Mammary epithelial cell (primary cell): ENCODE results near the gene EIF4EBP3.

Experiments
- CTCF ChIP-seq, 2 donors: IDR thresholded peaks in 1 of 2; conservative IDR thresholded peaks in 1 of 2; 2 replicates each; pipeline ENCODE4 v1.5.1; 2011 to 2012; ENCODE audit warnings: inconsistent platforms in 2 of 2, low read length in 2 of 2, mild to moderate bottlenecking in 2 of 2, control low read depth in 1 of 2, low read depth in 1 of 2; ENCODE audit not compliant: insufficient read depth in 1 of 2; ENCODE audit errors: extremely low read depth in 1 of 2
- EZH2 ChIP-seq: IDR thresholded peaks from 2 replicates; pipeline ENCODE4 v1.6.1; 2012; ENCODE audit warnings: low read length, inconsistent platforms, borderline replicate concordance

DNA sequence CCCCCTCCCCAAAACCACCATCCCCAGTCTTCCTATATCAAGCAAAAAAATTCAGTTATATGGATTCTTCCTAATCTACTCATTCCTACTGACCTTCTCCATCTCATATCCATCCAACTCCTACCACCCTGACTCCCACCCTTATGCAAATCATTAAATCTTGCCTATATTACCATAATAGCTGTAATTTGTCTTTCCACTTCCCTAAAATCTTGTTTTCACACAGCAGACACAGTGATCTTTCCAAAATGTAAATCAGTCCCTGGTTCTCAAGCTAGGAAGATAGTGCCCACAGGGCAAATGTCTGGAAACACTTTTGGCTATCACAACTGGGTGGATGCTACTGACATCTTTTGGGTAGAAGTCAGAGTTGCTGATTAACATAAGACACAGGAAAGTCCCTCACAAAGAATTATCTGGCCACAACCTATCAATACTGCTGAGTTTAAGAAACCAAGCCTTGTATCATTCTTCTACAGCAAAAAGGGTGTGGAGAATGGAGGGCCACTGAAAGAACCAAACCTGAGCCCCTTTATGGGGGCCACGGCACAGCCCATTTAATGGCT lies 8.4 kb downstream of the EIF4EBP3 start:
- TF ChIP-seq CTCF (conservative IDR thresholded peaks at IDR 0.05 in 1 of 2, IDR thresholded peaks at IDR 0.05 in 1 of 2; ENCODE audit: extremely low read depth in 1 of 2, insufficient read depth in 1 of 2, low read depth in 1 of 2, low read length in 2 of 2): no peak
- TF ChIP-seq EZH2: no peak
